GM19239 (cell line): ENCODE data around the gene RFX8.
"Not testable (repeated sequence)": the region's sequence is repeated elsewhere in the genome, so short reads cannot be mapped to it uniquely, and the experiment has no call there.

Source experiments
- DNase-seq: peaks from one replicate; pipeline ENCODE4 v3.0.0; 2011; ENCODE audit warnings: low spot score; ENCODE audit not compliant: insufficient read length
- FAIRE-seq: peaks from 2 replicates; lab custom pipeline; 2011; peaks lifted over from hg19 to GRCh38; lab: Jason Lieb, UNC

The RFX8 gene

DNA sequence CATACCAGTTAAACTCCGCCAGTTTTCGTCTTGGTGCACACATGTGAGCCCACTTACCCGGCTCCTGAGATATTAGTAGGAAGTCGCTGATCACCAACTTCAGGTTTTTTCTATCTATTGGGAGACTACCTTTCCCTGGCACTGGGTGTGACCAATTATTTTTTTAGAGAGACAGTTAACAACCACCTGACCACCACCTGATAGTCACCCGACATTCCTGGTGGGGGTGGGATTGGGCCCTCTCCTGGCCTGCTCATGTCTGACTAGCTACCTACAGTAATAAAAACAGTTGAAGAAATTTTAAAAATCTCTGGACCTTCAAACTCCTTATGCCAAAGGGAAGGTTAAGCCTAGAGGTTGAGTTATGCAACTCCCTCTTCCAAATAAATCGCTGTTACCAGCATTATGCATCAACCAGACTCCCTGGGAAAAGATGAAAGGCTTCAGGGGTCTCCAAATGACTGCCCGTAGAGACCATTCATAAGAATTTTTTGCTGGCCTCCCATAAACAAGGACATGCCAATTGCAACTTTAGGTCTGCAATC is 115.4 kb downstream of the RFX8 start:
- FAIRE-seq, result no peak
- no peak for DNase-seq

DNA sequence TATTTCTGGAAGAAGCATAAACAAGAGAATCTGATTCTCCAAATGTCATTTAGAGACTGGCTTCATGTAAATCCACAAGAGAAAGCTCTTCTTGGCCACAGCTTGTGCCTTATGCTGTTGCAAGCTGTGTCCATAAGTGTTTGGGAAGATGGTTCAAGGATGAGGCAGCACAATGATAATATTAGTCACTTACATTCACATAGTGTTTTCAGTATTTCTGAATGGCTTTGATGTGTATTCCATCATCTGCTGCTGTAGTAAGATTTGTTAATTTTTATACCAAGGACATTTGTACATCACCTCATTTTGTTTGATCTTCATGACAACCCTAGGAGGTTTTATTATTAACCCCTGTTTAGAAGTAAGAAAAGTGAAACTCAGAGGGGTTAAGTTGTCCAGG is 117.5 kb downstream of the RFX8 start:
- DNase-seq (no peak), FAIRE-seq (no peak)

DNA sequence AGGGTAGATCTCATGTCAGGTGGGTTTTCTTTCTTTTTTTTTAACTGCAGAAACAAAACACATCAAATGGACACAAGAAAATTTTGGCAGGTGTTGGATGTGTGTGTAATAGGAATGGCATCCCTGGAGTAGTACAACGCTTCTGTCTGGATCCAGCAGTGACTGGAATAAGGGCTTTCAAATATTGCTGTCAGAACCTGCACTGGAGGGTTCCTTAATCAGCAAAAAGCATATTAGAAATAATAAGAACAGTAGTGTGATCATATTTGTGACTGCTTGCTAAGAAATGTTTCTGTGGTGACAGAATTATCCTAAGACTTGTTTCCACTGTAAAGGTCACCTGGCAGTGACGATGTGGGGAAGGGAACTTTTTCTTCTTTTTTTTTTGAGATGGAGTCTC is 118.4 kb downstream of the RFX8 start:
- FAIRE-seq (no peak), DNase-seq (no peak)

DNA sequence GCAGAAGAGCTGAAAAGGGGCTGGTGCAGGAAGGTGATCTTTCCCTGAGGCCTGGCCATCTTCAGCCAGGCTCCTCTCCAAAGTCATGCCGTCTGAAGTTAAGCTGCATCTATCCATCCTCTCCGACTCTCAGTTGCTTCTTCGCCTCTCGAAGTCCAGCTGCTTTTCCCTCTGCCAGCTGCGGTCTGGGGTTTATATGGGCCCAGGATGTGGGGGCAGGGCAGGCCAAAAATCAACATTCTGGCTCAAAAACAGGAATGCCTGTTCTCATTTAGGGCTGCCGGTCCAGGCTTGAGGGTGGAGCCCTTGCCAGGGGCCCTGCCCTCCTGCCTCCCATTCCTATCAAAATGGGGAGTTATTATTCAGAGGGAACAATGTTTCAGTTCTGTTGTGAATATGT is 118.9 kb downstream of the RFX8 start:
- FAIRE-seq (no peak), DNase-seq (no peak)

DNA sequence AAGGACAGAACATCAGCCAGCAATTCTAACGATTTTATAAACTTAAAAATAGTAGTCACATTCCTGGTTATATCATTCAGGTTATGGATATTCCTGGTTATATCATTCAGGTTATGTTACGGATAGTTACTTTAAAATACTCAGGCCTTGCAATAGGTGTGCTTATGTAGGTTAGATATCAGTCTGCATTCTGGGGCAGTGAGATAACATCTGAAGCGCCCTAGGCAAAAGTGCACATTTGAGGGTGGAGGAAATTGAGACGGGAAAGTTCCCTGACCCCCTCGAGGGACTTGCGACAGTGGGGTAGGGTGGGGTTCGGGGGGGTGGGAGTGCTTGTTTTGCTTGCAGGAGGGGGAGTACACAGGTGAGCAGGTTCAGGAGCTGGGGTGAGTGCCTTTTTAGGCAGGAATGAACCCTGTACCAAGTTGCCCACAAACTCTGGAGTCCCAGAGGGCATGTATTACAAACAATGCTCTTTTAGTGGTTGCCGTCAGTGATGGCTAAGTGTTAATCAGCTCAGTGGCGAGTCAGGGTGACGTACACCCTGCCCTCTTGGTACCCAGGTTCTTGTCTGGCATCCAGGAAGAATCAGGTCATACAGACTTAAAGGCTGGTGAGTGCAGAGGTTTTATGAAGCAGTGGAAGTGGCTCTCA is 119.4 kb downstream of the RFX8 start:
- FAIRE-seq (no peak), DNase-seq (no peak)

DNA sequence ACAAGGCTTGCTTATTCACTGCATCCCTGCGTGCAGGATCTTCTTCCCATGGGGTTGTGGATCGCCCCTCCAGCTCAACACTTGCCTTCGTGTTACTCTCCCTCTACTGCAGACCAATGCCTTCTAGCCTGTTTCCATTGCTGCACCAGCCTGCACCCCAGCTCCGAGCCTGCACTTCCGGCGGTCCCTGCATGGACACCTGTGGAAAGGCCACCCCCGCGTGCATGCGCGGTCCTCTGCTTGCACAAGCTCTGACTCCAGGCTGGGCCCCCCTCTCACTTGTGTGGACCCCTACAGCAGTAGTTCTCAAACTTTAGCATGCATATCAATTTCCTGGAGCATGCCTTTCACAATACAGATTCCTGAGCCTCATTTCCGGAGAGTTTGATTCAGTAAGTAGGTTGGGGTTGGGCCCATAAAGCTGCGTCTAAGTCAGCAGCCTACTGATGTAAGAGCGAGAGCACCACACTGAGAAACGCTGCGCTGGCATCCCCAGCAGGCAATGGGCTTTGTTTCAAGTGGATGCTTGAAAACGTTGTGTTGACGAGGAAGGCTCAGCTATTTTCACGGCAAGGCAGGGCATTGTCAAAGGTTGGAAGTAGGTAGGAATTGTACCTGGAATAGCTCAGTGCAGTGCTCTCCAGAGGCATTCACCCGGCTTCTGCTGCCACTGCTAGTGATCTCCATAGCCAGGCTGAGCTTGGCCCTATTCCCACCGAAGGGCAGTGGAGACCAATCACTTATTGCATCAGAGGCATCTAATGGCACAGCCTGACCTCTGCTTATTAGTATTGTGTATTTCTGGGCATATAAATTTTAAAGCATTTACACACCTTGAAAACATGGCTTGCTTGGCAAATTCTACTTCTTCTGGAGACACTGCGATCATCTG is 120.2 kb downstream of the RFX8 start:
- FAIRE-seq (no peak), DNase-seq (no peak)

DNA sequence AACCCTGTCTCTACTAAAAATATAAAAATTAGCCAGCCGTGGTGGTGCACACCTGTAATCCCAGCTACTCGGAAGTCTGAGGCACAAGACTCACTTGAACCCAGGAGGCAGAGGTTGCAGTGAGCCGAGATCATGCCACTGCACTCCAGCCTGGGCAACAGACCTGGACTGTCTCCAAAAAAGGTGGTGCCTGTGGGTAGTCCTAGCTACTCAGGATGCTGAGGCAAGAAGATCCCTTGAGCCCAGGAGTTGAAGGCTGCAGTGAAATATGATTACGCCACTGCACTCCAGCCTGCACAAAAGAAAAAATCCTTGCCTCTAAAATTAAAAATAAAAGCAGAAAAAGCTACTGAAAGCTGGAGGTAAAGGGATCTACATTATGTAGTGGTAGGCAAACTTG is 122.3 kb downstream of the RFX8 start:
- not testable (repeated sequence) for FAIRE-seq, DNase-seq

DNA sequence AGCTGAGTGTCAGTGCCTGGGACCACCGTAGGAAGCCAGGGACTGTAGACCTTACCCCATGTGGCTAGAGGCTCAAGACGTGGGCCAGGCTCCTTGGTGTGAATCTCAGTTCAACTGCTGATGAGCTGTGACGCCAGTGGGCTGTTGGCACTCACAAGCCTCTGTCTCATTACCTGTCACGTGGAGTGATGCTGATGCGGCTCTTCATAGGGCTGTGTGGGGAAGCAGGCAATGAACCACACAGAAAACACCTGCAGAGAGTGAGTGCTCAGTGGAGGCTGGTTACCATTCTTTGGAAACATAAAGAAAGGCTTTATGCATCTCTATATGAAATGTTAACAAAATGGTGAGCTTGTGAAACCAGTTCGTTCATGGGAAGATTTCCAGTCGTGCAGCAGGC is 123.7 kb downstream of the RFX8 start:
- no peak for FAIRE-seq
- no peak for DNase-seq

DNA sequence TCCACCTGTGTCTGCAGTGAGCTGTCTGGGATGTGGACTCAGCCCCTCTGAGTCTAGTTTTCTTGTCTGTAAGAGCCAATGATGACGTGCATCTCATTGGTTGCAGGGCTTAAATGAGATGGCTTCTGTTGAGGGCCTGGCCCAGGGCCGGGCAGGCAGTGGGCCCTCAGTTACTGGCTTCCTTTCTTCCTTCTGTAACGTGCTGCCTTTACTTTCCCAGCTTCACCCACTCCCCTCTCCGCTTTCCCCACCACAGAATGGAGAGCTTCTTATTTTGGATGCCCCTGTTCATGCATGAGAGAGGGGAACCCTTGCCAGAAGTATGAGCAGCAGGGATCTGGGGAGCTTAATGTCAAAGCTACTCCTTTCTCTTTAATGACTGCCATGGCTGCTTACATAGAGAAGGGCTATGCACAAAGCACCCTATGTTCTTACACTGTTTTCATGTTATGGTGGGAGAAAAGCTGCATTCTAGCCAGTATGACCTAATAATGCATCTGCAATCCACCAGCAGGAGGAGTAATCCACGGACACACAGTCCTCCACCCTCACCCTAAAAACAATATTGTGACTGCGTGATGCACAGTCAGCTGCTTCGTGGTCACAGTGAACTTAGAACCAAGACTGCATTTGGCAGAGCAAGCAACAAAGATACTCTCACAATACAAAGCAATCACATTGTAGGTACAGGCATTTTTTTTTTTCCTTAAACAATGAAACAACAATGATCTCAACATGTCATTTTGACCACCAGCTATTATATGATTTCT is 124.8 kb downstream of the RFX8 start:
- no peak for DNase-seq
- no peak for FAIRE-seq

DNA sequence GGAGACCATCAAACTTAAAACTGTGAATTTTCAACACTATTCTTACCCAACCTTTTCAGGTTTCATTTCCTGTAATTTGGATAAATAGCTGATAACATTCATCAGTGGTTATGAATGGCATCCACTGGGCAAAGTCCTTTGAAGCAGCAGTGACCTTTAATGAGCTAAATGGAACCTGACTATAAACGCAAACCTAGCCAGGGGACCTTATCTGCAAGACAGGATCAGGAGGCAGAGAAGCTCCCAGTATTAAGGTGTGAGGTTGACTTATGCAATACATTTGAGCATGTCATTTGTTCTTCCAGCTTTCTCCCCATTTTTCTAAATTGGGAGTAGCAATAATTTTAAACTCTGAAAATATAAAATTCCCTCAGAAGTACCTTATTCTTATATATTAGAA is 126.0 kb downstream of the RFX8 start:
- DNase-seq, result no peak
- FAIRE-seq, result no peak
